DND-41 (cell line): ENCODE data around the gene SMAD9.

Source experiments
- CTCF ChIP-seq: IDR thresholded peaks from 2 replicates; pipeline ENCODE4 v1.5.1; 2012; ENCODE audit warnings: borderline replicate concordance, low read length, moderate library complexity, mild to moderate bottlenecking; ENCODE audit not compliant: poor library complexity, severe bottlenecking; ENCODE audit errors: extremely low read depth
- EZH2 ChIP-seq: IDR thresholded peaks from 3 replicates; pipeline ENCODE4 v1.6.1; 2012; ENCODE audit warnings: borderline replicate concordance, low read depth, mild to moderate bottlenecking, moderate library complexity, low read length, inconsistent platforms; ENCODE audit not compliant: severe bottlenecking

DNA sequence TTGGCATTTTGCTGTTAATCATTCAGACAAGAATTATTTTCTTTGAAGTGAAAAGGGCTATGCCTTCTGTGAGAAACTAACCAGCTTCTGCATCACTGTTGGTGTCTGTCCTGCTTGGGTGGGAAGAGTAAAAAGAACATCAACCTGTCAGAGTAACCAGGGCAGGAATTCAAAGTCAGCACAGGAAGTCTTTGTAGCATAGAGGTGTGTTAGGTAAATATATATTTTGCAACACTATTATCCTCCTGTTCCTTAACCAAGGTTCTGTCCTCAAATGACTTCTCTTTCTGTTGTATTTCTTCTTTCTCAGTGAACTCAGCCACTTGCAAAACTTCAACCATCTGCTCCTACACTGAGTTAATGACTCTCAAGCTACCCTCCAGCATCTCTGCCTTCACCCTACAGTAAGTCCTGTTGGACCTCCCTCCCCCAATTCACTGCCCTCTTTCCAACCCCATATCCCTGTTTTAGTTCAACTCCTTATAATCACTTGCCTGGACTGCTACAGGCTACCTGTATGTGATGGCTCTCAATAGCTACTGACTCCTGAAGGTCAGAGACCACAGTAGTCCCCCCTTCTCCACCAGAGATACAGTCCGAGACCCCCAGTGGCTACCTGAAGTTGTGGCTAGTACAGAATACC, 49.9 kb downstream of the SMAD9 start:
- no peak for TF ChIP-seq CTCF
- TF ChIP-seq EZH2, result no peak
